ENCODE data around the gene LPCAT1. TPM values are rescaled to one million over a fixed set of nuclear protein-coding genes. Genes with fewer than 3 reads are reported as not detected.

Gene LPCAT1
- total and polyA plus RNA-seq, 2 experiments from 2014 or later: 78.0 to 255 TPM

GRCh38 chr5:1418921-1419280 is 104.9 kb downstream of the LPCAT1 start:
- no peaks in the 10 kb centered on the region for H3K27me3 ChIP-seq (ENCODE audit: insufficient read depth)
- Mint-ChIP-seq H3K27ac (no peak overlapping the region), H3K4me1 (peaks cover 2% of the 10 kb centered on the region; the same call in 2 of the 3 replicates), H3K27me3 (ENCODE audit: insufficient read depth, low read depth, poor library complexity) (peaks cover 15% of the 10 kb centered on the region), H3K36me3 (ENCODE audit: low read depth) (no peaks in the 10 kb centered on the region; the same call in 2 of the 3 replicates), H3K4me3 (no peak overlapping the region), H3K9me3 (peaks cover 9% of the 10 kb centered on the region)
- no peak overlapping the region for H2AFZ ChIP-seq
- H3K4me2 ChIP-seq: no peak overlapping the region
- ATAC-seq (no peak), DNase-seq (ENCODE audit: low spot score) (no peak)
- H3K36me3 ChIP-seq (ENCODE audit: insufficient read depth): no peaks in the 10 kb centered on the region
- H3K79me2 ChIP-seq (replicated peaks; ENCODE audit: insufficient read depth): no peaks in the 10 kb centered on the region
- no peaks in the 10 kb centered on the region for H3F3A ChIP-seq (replicated peaks; ENCODE audit: low read depth)
- no peak overlapping the region for H3K27ac ChIP-seq (ENCODE audit: low read depth)
- no peaks in the 10 kb centered on the region for H3K9me2 ChIP-seq (ENCODE audit: insufficient read depth)
- no peak for TF ChIP-seq ZNF331 (CRISPR knock-in tag; IDR thresholded peaks at IDR 0.05; ENCODE audit: low read depth)
- no peak for TF ChIP-seq EZH2phosphoT487 (IDR thresholded peaks at IDR 0.05; ENCODE audit: unreplicated experiment)
- no peak for TF ChIP-seq POLR2AphosphoS5 (IDR thresholded peaks at IDR 0.05; ENCODE audit: low read depth)
- TF ChIP-seq CREB1 (CRISPR knock-in tag; IDR thresholded peaks at IDR 0.05; ENCODE audit: low read depth): no peak
- no peak for TF ChIP-seq STAT1 (IDR thresholded peaks at IDR 0.05; ENCODE audit: unreplicated experiment)
- TF ChIP-seq NANOG (IDR thresholded peaks at IDR 0.05; ENCODE audit: borderline replicate concordance): no peak
- TF ChIP-seq ZNF114 (CRISPR knock-in tag; IDR thresholded peaks at IDR 0.05): no peak
- no peak for TF ChIP-seq ETS1 (IDR thresholded peaks at IDR 0.05)
- TF ChIP-seq JUNB (IDR thresholded peaks at IDR 0.05; ENCODE audit: unreplicated experiment): no peak
- no peaks in the 10 kb centered on the region for H4K20me1 ChIP-seq (replicated peaks; ENCODE audit: insufficient read depth)
- H3K4me3 ChIP-seq: no peak overlapping the region
- no peaks in the 10 kb centered on the region for H3K4me1 ChIP-seq (ENCODE audit: insufficient read depth)

- no peak overlapping the region for H3K4me2 ChIP-seq
- no peaks in the 10 kb centered on the region for H3K27me3 ChIP-seq (ENCODE audit: insufficient read depth)
- Mint-ChIP-seq H3K27ac (no peak overlapping the region), H3K9me3 (peaks cover 9% of the 10 kb centered on the region), H3K4me1 (peaks cover 4% of the 10 kb centered on the region), H3K4me3 (no peak overlapping the region), H3K27me3 (ENCODE audit: insufficient read depth, low read depth, poor library complexity) (peaks cover 15% of the 10 kb centered on the region), H3K36me3 (ENCODE audit: low read depth) (no peaks in the 10 kb centered on the region; the same call in 2 of the 3 replicates)
- no peaks in the 10 kb centered on the region for H3K79me2 ChIP-seq (replicated peaks; ENCODE audit: insufficient read depth)
- H3K4me1 ChIP-seq (ENCODE audit: insufficient read depth): peaks cover under 1% of the 10 kb centered on the region; the same call in 1 of the 2 replicates
- no peak overlapping the region for H3K4me3 ChIP-seq
- no peaks in the 10 kb centered on the region for H4K20me1 ChIP-seq (replicated peaks; ENCODE audit: insufficient read depth)
- no peaks in the 10 kb centered on the region for H3K36me3 ChIP-seq (ENCODE audit: insufficient read depth)
- ATAC-seq (no peak), DNase-seq (ENCODE audit: low spot score) (no peak)
- H3K27ac ChIP-seq (ENCODE audit: low read depth): no peak overlapping the region
- no peak for TF ChIP-seq CTCF (conservative IDR thresholded peaks at IDR 0.05; ENCODE audit: low read depth in 2 of 2)
- no peak for TF ChIP-seq CREB1 (CRISPR knock-in tag; IDR thresholded peaks at IDR 0.05; ENCODE audit: low read depth)
- TF ChIP-seq NANOG (IDR thresholded peaks at IDR 0.05; ENCODE audit: borderline replicate concordance): no peak
- TF ChIP-seq ZNF331 (CRISPR knock-in tag; IDR thresholded peaks at IDR 0.05; ENCODE audit: low read depth): no peak
- TF ChIP-seq ETS1 (IDR thresholded peaks at IDR 0.05): no peak
- no peak for TF ChIP-seq STAT1 (IDR thresholded peaks at IDR 0.05; ENCODE audit: unreplicated experiment)
- no peak for TF ChIP-seq JUNB (IDR thresholded peaks at IDR 0.05; ENCODE audit: unreplicated experiment)
- no peak for TF ChIP-seq ZNF114 (CRISPR knock-in tag; IDR thresholded peaks at IDR 0.05)
- no peaks in the 10 kb centered on the region for H3F3A ChIP-seq (replicated peaks; ENCODE audit: low read depth)
- H3K9me2 ChIP-seq (ENCODE audit: insufficient read depth): no peaks in the 10 kb centered on the region
- no peak overlapping the region for H2AFZ ChIP-seq
Observed at GRCh38 chr5:1418238-1418920, 105.4 kb downstream of the LPCAT1 start.

Data from GM23338 (cell line).